ENCODE results near the gene TTC39A. TPM values are rescaled to one million over a fixed set of nuclear protein-coding genes. Genes with fewer than 3 reads are reported as not detected.

Gene TTC39A
- total RNA-seq, 4 donors from 2014 or later, result 25.6 to 39.8 (median 30.7) TPM

GRCh38 chr1:51308636-51309035 lies 21.7 kb downstream of the TTC39A start:
- Histone ChIP-seq H3K36me3 (no peaks in the 10 kb centered on the region), H3K27ac (no peak overlapping the region), H3K4me1 (peaks cover 0 to 24% (median 1%) of the 10 kb centered on the region in 4 donors), H3K4me3 (no peak overlapping the region), H3K9me3 (no peaks in the 10 kb centered on the region), H3K27me3 (no peaks in the 10 kb centered on the region)
- TF ChIP-seq CTCF (IDR thresholded peaks at IDR 0.05), result no peak
- TF ChIP-seq POLR2A (IDR thresholded peaks at IDR 0.05), result no peak
- no peak for DNase-seq

- Histone ChIP-seq H3K4me3 (no peak overlapping the region), H3K36me3 (no peaks in the 10 kb centered on the region), H3K9me3 (no peaks in the 10 kb centered on the region), H3K4me1 (peaks cover 0 to 19% (median 1%) of the 10 kb centered on the region in 4 donors), H3K27ac (no peak overlapping the region), H3K27me3 (no peaks in the 10 kb centered on the region)
- no peak for DNase-seq
- TF ChIP-seq CTCF (IDR thresholded peaks at IDR 0.05) (no peak), POLR2A (IDR thresholded peaks at IDR 0.05) (no peak)
Observed at GRCh38 chr1:51306950-51307349, 23.4 kb downstream of the TTC39A start.

- peak overlapping the region in 2 of 4 donors; percentile 6 to 55 for H3K27ac ChIP-seq
- H3K4me1 ChIP-seq, result peaks cover 0 to 19% (median 1%) of the 10 kb centered on the region in 4 donors
- no peaks in the 10 kb centered on the region for H3K9me3 ChIP-seq
- H3K27me3 ChIP-seq, result no peaks in the 10 kb centered on the region
- TF ChIP-seq CTCF (IDR thresholded peaks at IDR 0.05), result no peak
- no peak for TF ChIP-seq POLR2A (IDR thresholded peaks at IDR 0.05)
- H3K4me3 ChIP-seq, result no peak overlapping the region
- no peaks in the 10 kb centered on the region for H3K36me3 ChIP-seq
- DNase-seq, result peak in 1 of 3 donors; percentile 55
Observed at GRCh38 chr1:51305371-51305823, 25.0 kb downstream of the TTC39A start.

GRCh38 chr1:51304360-51304759 lies 26.0 kb downstream of the TTC39A start:
- no peaks in the 10 kb centered on the region for H3K27me3 ChIP-seq
- no peaks in the 10 kb centered on the region for H3K9me3 ChIP-seq
- peaks cover 0 to 19% (median 1%) of the 10 kb centered on the region in 4 donors for H3K4me1 ChIP-seq
- no peak overlapping the region for H3K4me3 ChIP-seq
- no peak for DNase-seq
- TF ChIP-seq POLR2A (IDR thresholded peaks at IDR 0.05), result no peak
- TF ChIP-seq CTCF (IDR thresholded peaks at IDR 0.05), result no peak
- no peaks in the 10 kb centered on the region for H3K36me3 ChIP-seq
- H3K27ac ChIP-seq, result no peak overlapping the region

- Histone ChIP-seq H3K4me3 (no peak overlapping the region), H3K27me3 (no peaks in the 10 kb centered on the region), H3K36me3 (no peaks in the 10 kb centered on the region), H3K4me1 (peaks cover 0 to 19% (median 1%) of the 10 kb centered on the region in 4 donors), H3K27ac (no peak overlapping the region), H3K9me3 (no peaks in the 10 kb centered on the region)
- TF ChIP-seq CTCF (IDR thresholded peaks at IDR 0.05) (no peak), POLR2A (IDR thresholded peaks at IDR 0.05) (no peak)
- DNase-seq, result no peak
Observed at GRCh38 chr1:51303751-51304251, 26.6 kb downstream of the TTC39A start.

- H3K4me3 ChIP-seq, result no peak overlapping the region
- no peaks in the 10 kb centered on the region for H3K36me3 ChIP-seq
- H3K9me3 ChIP-seq, result no peaks in the 10 kb centered on the region
- H3K27ac ChIP-seq, result no peak overlapping the region
- TF ChIP-seq CTCF (IDR thresholded peaks at IDR 0.05) (no peak), POLR2A (IDR thresholded peaks at IDR 0.05) (no peak)
- peaks cover 0 to 19% (median 1%) of the 10 kb centered on the region in 4 donors for H3K4me1 ChIP-seq
- no peak for DNase-seq
- no peaks in the 10 kb centered on the region for H3K27me3 ChIP-seq
Observed at GRCh38 chr1:51303315-51303714, 27.0 kb downstream of the TTC39A start.
